Neuronal stem cell (in vitro differentiated cells): ENCODE measurements around the gene GXYLT2.

Source experiments
- DNase-seq: peaks from one replicate; pipeline ENCODE4 v3.0.0-alpha.2; 2013; ENCODE audit warnings: low spot score
- H2AFZ ChIP-seq: one replicate; pipeline ENCODE4 v1.6.1; 2013; ENCODE audit warnings: mild to moderate bottlenecking, low read length, inconsistent platforms
- H2AK5ac ChIP-seq: 2 replicates; pipeline ENCODE4 v1.6.1; 2013; ENCODE audit warnings: low read depth, mild to moderate bottlenecking, inconsistent platforms, low read length, moderate library complexity, mixed read lengths
- H2BK120ac ChIP-seq: 2 replicates; pipeline ENCODE4 v1.6.1; 2013; ENCODE audit warnings: low read depth, mild to moderate bottlenecking, inconsistent platforms, low read length, moderate library complexity, mixed read lengths
- H2BK12ac ChIP-seq: one replicate; pipeline ENCODE4 v1.6.1; 2013; ENCODE audit warnings: low read length, inconsistent platforms
- H2BK15ac ChIP-seq: 2 replicates; pipeline ENCODE4 v1.6.1; 2013; ENCODE audit warnings: mild to moderate bottlenecking, low read length, inconsistent platforms, mixed read lengths
- H2BK5ac ChIP-seq: one replicate; pipeline ENCODE4 v1.6.1; 2013; ENCODE audit warnings: inconsistent platforms, mild to moderate bottlenecking, low read length, moderate library complexity
- H3K14ac ChIP-seq: one replicate; pipeline ENCODE4 v1.6.1; 2013; ENCODE audit warnings: low read length, inconsistent platforms
- H3K18ac ChIP-seq: 2 replicates; pipeline ENCODE4 v1.6.1; 2013; ENCODE audit warnings: low read length, inconsistent platforms
- H3K23ac ChIP-seq: 2 replicates; pipeline ENCODE4 v1.6.1; 2013; ENCODE audit warnings: low read depth, mild to moderate bottlenecking, mixed read lengths, low read length, inconsistent platforms; ENCODE audit not compliant: poor library complexity
- H3K27ac ChIP-seq: replicated peaks from 3 replicates; pipeline ENCODE4 v1.5.1; 2013; ENCODE audit warnings: low read length, inconsistent platforms
- H3K27me3 ChIP-seq, 3 experiments: 2 replicates each; pipeline ENCODE4 v1.6.1; 2013; ENCODE audit warnings: low read length in 3 of 3, mild to moderate bottlenecking in 2 of 3, inconsistent platforms in 1 of 3, low read depth in 1 of 3, mixed read lengths in 1 of 3, moderate library complexity in 1 of 3; ENCODE audit not compliant: control insufficient read depth in 3 of 3, insufficient read depth in 3 of 3
- H3K36me3 ChIP-seq, 2 donors: replicated peaks in 1 of 2; 2 replicates each; pipeline ENCODE4 v1.6.1; 2013; ENCODE audit warnings: low read length in 2 of 2; ENCODE audit not compliant: control insufficient read depth in 2 of 2, insufficient read depth in 2 of 2
- H3K4ac ChIP-seq: 2 replicates; pipeline ENCODE4 v1.6.1; 2013; ENCODE audit warnings: inconsistent platforms, mild to moderate bottlenecking, low read length, moderate library complexity
- H3K4me1 ChIP-seq, 2 donors: 1 replicate in 1 of 2; 2 replicates in 1 of 2; pipeline ENCODE4 v1.6.1; 2013; ENCODE audit warnings: low read length in 2 of 2, low read depth in 1 of 2; ENCODE audit not compliant: control insufficient read depth in 2 of 2, insufficient read depth in 1 of 2
- H3K4me2 ChIP-seq: one replicate; pipeline ENCODE4 v1.6.1; 2013; ENCODE audit warnings: mild to moderate bottlenecking, low read length, inconsistent platforms; ENCODE audit not compliant: insufficient read depth, poor library complexity, severe bottlenecking
- H3K4me3 ChIP-seq, 2 donors: 2 replicates each; pipeline ENCODE4 v1.5.1; 2013; ENCODE audit warnings: low read length in 2 of 2, mild to moderate bottlenecking in 2 of 2, inconsistent platforms in 1 of 2, moderate library complexity in 1 of 2
- H3K79me1 ChIP-seq: one replicate; pipeline ENCODE4 v1.6.1; 2013; ENCODE audit warnings: low read depth, mild to moderate bottlenecking, inconsistent platforms, low read length, moderate library complexity
- H3K9ac ChIP-seq: one replicate; pipeline ENCODE4 v1.6.1; 2013; ENCODE audit warnings: mild to moderate bottlenecking, low read depth, low read length, inconsistent platforms; ENCODE audit not compliant: poor library complexity
- H3K9me3 ChIP-seq, 2 donors: replicated peaks in 1 of 2; 2 replicates each; pipeline versions ENCODE3 to v1.6.1; 2013; ENCODE audit warnings: low read length in 2 of 2, mild to moderate bottlenecking in 2 of 2, inconsistent platforms in 1 of 2, low read depth in 1 of 2, mixed read lengths in 1 of 2, moderate library complexity in 1 of 2; ENCODE audit not compliant: control insufficient read depth in 2 of 2, insufficient read depth in 1 of 2
- H4K8ac ChIP-seq: one replicate; pipeline ENCODE4 v1.6.1; 2013; ENCODE audit warnings: low read depth, mild to moderate bottlenecking, inconsistent platforms, low read length, moderate library complexity
- H4K91ac ChIP-seq: one replicate; pipeline ENCODE4 v1.6.1; 2013; ENCODE audit warnings: low read length, low read depth, mild to moderate bottlenecking, inconsistent platforms; ENCODE audit not compliant: poor library complexity
- WGBS, 2 donors: extraction: QIAGEN DNeasy Blood & Tissue Kit; methylation state at CpG; one replicate each; pipeline ENCODE4 v1.1.7; 2013; ENCODE audit warnings: missing lambda C conversion rate in 2 of 2, mixed read lengths in 1 of 2; ENCODE audit not compliant: insufficient read length in 2 of 2, insufficient replicate concordance in 1 of 2; ENCODE audit errors: extremely low coverage in 2 of 2; 5-methylcytosine and 5-hydroxymethylcytosine counted together

Gene GXYLT2

DNA sequence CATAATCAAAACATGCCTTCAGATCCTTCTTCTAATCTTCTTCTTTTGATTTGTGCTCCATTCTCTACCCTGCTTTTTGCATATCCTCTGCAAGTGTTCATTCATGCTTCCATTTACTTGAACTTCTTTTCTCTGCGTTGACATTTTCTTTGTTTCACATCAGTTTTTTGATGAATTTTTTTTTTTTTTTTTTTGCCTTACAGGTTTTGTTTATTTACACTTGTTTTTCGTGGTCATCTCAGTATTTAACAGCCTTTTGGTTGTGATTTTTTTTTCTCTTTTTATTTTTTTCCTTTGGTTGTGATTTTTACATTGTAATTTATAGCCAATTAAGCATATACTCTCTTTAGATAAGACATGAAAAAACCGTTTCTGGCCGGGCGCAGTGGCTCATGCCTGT lies 27.8 kb upstream of the GXYLT2 start:
- WGBS, 2 donors = no CpG with 5 or more reads among the region's 5 CpGs
- Histone ChIP-seq H3K27ac (no peak overlapping the region), H3K79me1 (no peaks in the 10 kb centered on the region), H3K9ac (no peak overlapping the region), H3K23ac (no peak overlapping the region), H3K9me3 (no peaks in the 10 kb centered on the region), H3K4me3 (no peak overlapping the region), H2AK5ac (no peak overlapping the region), H3K27me3 (peaks cover 0 to 69% (median 0%) of the 10 kb centered on the region in 3 experiments), H2AFZ (no peak overlapping the region), H3K4me1 (no peaks in the 10 kb centered on the region), H2BK5ac (no peak overlapping the region), H3K18ac (no peak overlapping the region), H4K8ac (no peak overlapping the region), H2BK120ac (no peak overlapping the region), H3K4ac (no peak overlapping the region), H3K4me2 (no peak overlapping the region), H3K14ac (no peak overlapping the region), H3K36me3 (no peaks in the 10 kb centered on the region), H4K91ac (no peak overlapping the region), H2BK12ac (no peak overlapping the region), H2BK15ac (no peak overlapping the region)
- DNase-seq = no peak

DNA sequence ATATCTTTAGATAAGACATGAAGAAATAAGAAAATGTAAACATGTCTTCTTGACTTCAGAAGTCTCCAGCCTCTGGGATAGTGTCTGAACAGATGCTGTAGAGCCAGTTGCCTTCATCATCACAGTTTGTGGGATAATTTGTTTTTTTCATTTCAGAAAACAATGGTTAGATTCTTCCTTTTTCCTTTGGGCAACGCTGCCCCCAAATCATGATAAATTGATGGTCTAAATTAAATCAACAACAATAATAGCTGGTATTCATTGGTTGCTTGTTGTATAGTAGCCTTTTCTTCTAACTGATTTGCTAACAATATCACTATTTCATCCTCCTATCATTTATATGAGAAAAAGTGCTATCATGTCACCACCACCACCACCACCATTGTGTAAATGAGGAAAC lies 27.0 kb upstream of the GXYLT2 start:
- no peak overlapping the region for H3K14ac ChIP-seq
- H3K27me3 ChIP-seq = peaks cover 0 to 71% (median 0%) of the 10 kb centered on the region in 3 experiments
- H3K23ac ChIP-seq = no peak overlapping the region
- no peaks in the 10 kb centered on the region for H3K36me3 ChIP-seq
- H3K4me3 ChIP-seq = no peak overlapping the region
- H4K8ac ChIP-seq = no peak overlapping the region
- H2AK5ac ChIP-seq = no peak overlapping the region
- WGBS, 2 donors = no CpG with 5 or more reads among the region's 1 CpG
- no peaks in the 10 kb centered on the region for H3K4me1 ChIP-seq
- H3K27ac ChIP-seq = no peak overlapping the region
- H2BK5ac ChIP-seq = no peak overlapping the region
- H3K4me2 ChIP-seq = no peak overlapping the region
- H2BK120ac ChIP-seq = no peak overlapping the region
- H3K9ac ChIP-seq = no peak overlapping the region
- no peak overlapping the region for H2BK15ac ChIP-seq
- no peak overlapping the region for H4K91ac ChIP-seq
- DNase-seq = no peak
- H3K9me3 ChIP-seq = no peaks in the 10 kb centered on the region
- H3K4ac ChIP-seq = no peak overlapping the region
- H3K18ac ChIP-seq = no peak overlapping the region
- no peaks in the 10 kb centered on the region for H3K79me1 ChIP-seq
- no peak overlapping the region for H2AFZ ChIP-seq
- H2BK12ac ChIP-seq = no peak overlapping the region

DNA sequence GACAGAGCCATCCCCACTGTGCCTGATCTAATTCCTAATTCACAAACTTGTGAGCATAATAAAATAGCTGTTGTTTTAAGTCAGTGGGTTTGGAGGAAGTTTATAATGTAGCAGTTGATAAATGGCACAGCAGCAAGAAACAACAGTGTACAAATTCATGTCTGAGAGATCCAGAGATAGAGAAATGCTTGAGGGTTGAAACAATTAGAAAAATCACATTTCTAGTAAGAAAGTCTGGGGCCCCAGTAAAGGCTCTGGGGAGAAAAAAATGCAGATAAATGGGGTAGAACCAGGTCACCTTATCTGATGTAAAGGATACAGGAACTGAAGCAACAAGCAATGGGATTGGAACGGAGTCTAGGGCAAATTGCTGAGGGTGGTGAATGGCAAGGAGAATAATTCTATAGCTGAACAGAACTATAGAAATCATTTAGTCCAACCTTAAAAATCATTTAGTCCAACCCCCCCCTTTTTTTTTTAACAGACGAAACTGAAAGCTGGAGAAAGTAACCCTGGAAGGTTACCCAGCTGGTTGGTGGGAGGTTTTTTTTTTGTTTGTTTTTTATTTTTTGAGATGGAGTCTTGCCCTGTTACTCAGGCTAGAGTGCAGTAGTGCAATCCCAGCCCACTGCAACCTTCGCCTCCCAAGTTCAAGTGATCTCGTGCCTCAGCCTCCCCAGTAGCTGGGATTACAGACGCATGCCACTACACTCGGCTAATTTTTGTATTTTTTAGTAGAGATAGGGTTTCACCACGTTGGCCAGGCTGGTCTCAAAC lies 25.3 kb upstream of the GXYLT2 start:
- Histone ChIP-seq H2BK15ac (no peak overlapping the region), H3K4me1 (no peaks in the 10 kb centered on the region), H2AK5ac (no peak overlapping the region), H2BK5ac (no peak overlapping the region), H3K4me3 (no peak overlapping the region), H4K91ac (no peak overlapping the region), H4K8ac (no peak overlapping the region), H3K14ac (no peak overlapping the region), H3K23ac (no peak overlapping the region), H3K79me1 (no peaks in the 10 kb centered on the region), H2BK120ac (no peak overlapping the region), H3K18ac (no peak overlapping the region), H3K27ac (no peak overlapping the region), H3K9me3 (no peaks in the 10 kb centered on the region), H3K4me2 (no peak overlapping the region), H2AFZ (no peak overlapping the region), H3K36me3 (no peaks in the 10 kb centered on the region), H3K9ac (no peak overlapping the region), H3K27me3 (peaks cover 0 to 84% (median 0%) of the 10 kb centered on the region in 3 experiments), H3K4ac (no peak overlapping the region), H2BK12ac (no peak overlapping the region)
- no CpG with 5 or more reads among the region's 7 CpGs for WGBS, 2 donors
- no peak for DNase-seq

DNA sequence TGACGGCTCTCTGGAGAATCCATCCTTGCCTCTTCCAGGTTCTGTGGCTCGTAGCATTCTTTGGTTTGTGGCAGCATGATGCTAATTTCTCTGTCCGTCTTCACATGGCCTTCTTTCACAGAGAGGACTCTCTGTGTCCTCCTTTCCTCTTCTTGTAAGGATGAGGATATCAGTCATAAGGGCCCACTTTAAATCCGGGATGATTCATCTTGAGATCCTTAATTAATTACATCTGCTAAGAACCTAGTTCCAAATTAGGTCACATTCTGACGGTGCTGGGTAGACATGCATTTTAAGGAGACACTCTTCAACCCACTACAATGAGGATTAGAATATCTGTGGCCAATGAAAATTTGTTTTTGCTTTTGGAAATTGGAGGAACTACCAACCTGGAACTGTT lies 15.7 kb upstream of the GXYLT2 start:
- H3K4me1 ChIP-seq = no peaks in the 10 kb centered on the region

More for the DNA sequence above, 15.7 kb upstream of the GXYLT2 start:
- Histone ChIP-seq H3K23ac (no peak overlapping the region), H4K8ac (no peak overlapping the region), H2AK5ac (no peak overlapping the region), H2BK12ac (no peak overlapping the region), H2BK15ac (no peak overlapping the region), H3K4me3 (no peak overlapping the region), H3K14ac (no peak overlapping the region), H3K18ac (no peak overlapping the region), H3K4ac (no peak overlapping the region), H3K9me3 (peaks cover 0 to under 1% of the 10 kb centered on the region in 2 donors), H4K91ac (no peak overlapping the region), H2AFZ (no peak overlapping the region), H3K27me3 (peaks cover 0 to 68% (median 0%) of the 10 kb centered on the region in 3 experiments), H3K27ac (no peak overlapping the region), H3K79me1 (no peaks in the 10 kb centered on the region), H2BK5ac (no peak overlapping the region), H3K9ac (no peak overlapping the region), H2BK120ac (no peak overlapping the region), H3K4me2 (no peak overlapping the region), H3K36me3 (no peaks in the 10 kb centered on the region)
- DNase-seq = no peak
- no CpG with 5 or more reads among the region's 5 CpGs for WGBS, 2 donors
